Activated T-helper 17 cell treated with anti-CD3 and anti-CD28 coated beads, Interleukin-2, amount 50 U/mL, for 72 hours (primary cell): ENCODE measurements around the gene DBX1. TPM values are rescaled to one million over a fixed set of nuclear protein-coding genes. Genes with fewer than 3 reads are reported as not detected.
"Not testable (repeated sequence)": the region's sequence is repeated elsewhere in the genome, so short reads cannot be mapped to it uniquely, and the experiment has no call there.

Experiments used
- ATAC-seq: fragments of 150-1000 bp; cut with Tn5 transposase; replicated peaks from 2 replicates; pipeline ENCODE4 v1.10.0; 2021; ENCODE audit warnings: mild to moderate bottlenecking, moderate library complexity
- H3K27ac Mint-ChIP-seq: one replicate; pipeline ENCODE4 v1.8.0; 2022; ENCODE audit warnings: mixed read lengths
- H3K27me3 Mint-ChIP-seq: one replicate; pipeline ENCODE4 v1.8.0; 2022; ENCODE audit warnings: mixed read lengths
- H3K36me3 Mint-ChIP-seq: one replicate; pipeline ENCODE4 v1.8.0; 2022; ENCODE audit warnings: low read depth, mild to moderate bottlenecking, mixed read lengths
- H3K4me1 Mint-ChIP-seq: one replicate; pipeline ENCODE4 v1.8.0; 2022; ENCODE audit warnings: mixed read lengths
- H3K4me3 Mint-ChIP-seq: one replicate; pipeline ENCODE4 v1.8.0; 2022; ENCODE audit warnings: mild to moderate bottlenecking, mixed read lengths
- H3K9me3 Mint-ChIP-seq: one replicate; pipeline ENCODE4 v1.8.0; 2022; ENCODE audit warnings: mixed read lengths
- total RNA-seq, 2 donors: library from RNA; stranded (reverse); gene quantifications; one replicate each; pipeline ENCODE4 v1.2.3, GENCODE V29; 2022

The DBX1 gene, protein sequence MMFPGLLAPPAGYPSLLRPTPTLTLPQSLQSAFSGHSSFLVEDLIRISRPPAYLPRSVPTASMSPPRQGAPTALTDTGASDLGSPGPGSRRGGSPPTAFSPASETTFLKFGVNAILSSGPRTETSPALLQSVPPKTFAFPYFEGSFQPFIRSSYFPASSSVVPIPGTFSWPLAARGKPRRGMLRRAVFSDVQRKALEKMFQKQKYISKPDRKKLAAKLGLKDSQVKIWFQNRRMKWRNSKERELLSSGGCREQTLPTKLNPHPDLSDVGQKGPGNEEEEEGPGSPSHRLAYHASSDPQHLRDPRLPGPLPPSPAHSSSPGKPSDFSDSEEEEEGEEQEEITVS
- not detected for total RNA-seq

DNA sequence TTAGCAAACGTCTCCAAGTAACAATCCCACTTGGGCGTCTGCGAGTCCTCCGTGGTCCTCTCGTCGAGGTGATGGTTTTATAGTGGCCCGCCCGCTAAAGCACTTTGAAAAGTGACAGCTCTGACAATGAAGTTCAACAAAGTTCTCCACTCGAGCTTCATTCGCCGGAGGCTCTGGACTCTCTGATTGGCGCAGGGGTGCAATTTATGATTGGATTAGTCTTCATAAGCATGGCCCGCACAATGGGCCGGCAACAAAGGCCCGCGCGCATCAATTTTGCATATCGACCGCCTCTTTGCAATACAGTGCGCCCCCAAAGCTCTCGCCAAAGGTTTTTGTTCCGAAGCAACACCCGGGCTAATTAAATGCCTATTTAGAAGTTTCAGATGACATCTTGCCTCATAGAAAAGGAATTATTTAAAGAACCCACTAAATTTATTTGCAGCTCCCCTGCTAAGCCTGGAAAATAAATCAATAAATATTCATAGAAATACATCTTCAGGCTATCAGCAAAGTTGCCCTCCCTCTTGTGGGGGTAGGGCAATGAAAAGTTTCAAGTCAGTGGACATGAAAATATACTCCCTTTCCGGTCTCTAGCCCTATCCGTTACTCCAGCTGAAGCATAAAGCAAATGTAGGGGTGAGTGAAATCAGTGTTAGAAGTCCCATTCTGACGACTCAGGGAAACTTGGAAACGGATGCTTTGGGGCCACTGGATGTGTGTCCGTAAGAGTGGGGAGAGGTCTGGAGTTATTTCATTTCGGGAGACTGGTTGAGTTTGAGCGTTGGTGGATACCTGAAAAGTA lies at the start of gene DBX1:
Gene DBX1, minus strand, starts transcription at position 51 of the 805 bp plus-strand sequence. CDS start 151 bp downstream, outside the sequence.
- Mint-ChIP-seq H3K4me1 (peaks cover 28% of the 10 kb centered on the region), H3K4me3 (no peak within 1 kb of the TSS), H3K27ac (no peak within 1 kb of the TSS), H3K36me3 (peaks cover 39% of the 10 kb centered on the region), H3K27me3 (peaks cover 77% of the 10 kb centered on the region), H3K9me3 (peaks cover 8% of the 10 kb centered on the region)
- no peak for ATAC-seq

DNA sequence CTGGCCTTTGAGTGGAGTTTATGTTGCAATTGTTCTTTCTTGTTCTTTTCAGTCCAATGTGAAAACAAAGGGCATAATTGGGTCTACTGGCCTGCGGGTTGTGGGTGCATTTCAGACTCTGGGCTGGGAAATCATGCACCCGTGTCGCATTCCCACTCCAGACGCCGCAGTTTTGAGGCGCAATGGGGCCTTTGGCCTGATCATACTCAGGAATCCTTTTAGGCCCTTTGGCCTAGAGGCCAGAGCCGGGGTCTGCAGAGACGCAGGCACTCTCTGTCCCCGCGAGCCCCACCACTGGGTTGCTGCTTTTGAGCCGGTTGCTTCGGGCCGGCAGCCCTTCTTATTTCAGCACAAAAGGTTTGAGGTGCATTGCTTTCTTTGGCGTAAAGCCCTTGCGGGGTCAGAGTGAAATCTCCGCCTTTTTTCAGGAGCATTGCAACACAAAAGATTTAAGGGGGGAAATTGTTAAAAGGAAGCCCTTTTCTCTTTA lies 48.4 kb upstream of the DBX1 start:
- H3K27ac Mint-ChIP-seq: no peak overlapping the region
- H3K36me3 Mint-ChIP-seq: no peaks in the 10 kb centered on the region
- H3K4me1 Mint-ChIP-seq: no peaks in the 10 kb centered on the region
- H3K4me3 Mint-ChIP-seq: no peak overlapping the region
- no peaks in the 10 kb centered on the region for H3K9me3 Mint-ChIP-seq
- peaks cover 36% of the 10 kb centered on the region for H3K27me3 Mint-ChIP-seq
- no peak for ATAC-seq

DNA sequence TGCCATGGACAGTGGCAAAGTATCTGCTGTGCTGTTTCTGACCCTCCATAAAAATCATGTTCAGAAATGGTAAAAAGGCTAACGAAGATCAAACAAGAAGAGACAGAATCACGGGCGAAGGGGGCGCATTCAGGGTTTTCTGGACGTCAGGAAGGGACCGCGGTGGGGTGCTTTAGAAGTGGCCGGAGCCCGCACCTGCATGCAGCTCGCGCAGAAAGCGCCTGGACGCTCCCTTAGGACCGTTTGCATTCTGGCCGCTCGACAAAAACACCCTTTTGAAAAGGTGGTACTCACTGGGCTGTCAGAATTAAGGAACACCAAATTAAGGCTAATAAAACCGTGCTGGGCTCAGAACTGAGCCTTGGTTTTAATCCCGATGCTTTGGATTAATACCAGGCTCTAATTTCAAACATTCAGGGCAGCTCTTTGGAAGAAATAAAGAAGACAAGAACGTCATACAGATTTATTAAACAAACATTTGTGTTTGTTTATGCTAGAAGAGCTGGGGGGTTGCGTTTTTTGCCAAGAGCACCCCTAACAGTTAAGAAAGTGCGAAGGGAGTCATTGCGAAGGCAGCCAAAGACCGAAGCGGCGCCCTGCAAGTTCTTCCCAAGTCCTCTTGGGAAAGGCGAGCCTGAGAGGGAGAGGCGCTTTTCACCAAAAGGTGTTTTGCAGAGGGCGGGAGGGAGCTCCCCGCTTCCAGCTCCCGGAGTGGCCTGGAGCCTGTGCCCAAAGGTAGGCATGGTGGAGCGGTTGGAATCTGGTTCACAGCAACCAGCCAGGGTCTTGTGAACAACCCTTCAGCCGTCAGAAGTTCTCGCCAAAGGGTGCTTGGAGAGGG lies 47.7 kb upstream of the DBX1 start:
- Mint-ChIP-seq H3K4me1 (no peaks in the 10 kb centered on the region), H3K9me3 (no peaks in the 10 kb centered on the region), H3K4me3 (no peak overlapping the region), H3K27ac (no peak overlapping the region), H3K27me3 (peaks cover 38% of the 10 kb centered on the region), H3K36me3 (no peaks in the 10 kb centered on the region)
- ATAC-seq: no peak

DNA sequence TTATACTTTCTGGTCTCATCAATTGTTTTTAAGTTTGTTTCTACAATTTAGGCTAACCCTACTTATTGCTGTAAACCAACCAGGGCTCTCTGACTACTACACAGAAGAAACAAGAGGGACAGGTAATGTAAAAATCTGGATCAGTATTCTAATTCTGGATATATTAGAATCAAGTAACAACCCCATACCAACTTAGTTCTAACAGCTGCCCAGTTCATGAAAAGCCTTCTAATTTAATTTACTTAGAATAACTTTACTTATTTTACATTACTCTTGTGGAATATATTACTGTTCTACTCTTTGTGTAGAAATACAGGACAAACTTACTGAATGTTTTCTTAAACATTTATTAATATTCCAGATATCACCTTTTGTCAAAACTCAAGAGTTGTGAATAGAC lies 45.5 kb upstream of the DBX1 start:
- H3K4me1 Mint-ChIP-seq: no peaks in the 10 kb centered on the region
- ATAC-seq: no peak
- H3K27me3 Mint-ChIP-seq: peaks cover 41% of the 10 kb centered on the region
- H3K27ac Mint-ChIP-seq: no peak overlapping the region
- no peak overlapping the region for H3K4me3 Mint-ChIP-seq
- no peaks in the 10 kb centered on the region for H3K9me3 Mint-ChIP-seq
- no peaks in the 10 kb centered on the region for H3K36me3 Mint-ChIP-seq

DNA sequence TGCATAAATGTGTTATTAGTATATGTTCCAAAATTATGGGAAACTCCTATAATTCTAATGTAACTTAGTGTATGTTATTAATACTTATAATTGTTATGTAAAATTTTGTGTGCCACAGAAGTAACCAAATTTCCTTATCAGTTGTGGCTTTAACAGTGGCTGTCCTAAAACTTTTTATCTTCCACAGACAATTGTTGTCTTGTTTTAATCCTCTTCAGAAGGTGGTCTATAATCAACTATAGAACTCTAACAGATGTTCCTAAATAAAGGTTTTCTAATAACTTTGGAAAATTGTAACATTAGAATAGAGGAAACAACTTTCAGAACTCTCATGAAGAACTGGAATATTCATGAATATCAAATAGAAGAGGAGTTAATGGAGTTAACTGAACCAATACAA lies 44.4 kb upstream of the DBX1 start:
- no peak for ATAC-seq
- no peak overlapping the region for H3K4me3 Mint-ChIP-seq
- H3K4me1 Mint-ChIP-seq: no peaks in the 10 kb centered on the region
- H3K27me3 Mint-ChIP-seq: peaks cover 36% of the 10 kb centered on the region
- H3K27ac Mint-ChIP-seq: no peak overlapping the region
- H3K9me3 Mint-ChIP-seq: no peaks in the 10 kb centered on the region
- H3K36me3 Mint-ChIP-seq: no peaks in the 10 kb centered on the region

DNA sequence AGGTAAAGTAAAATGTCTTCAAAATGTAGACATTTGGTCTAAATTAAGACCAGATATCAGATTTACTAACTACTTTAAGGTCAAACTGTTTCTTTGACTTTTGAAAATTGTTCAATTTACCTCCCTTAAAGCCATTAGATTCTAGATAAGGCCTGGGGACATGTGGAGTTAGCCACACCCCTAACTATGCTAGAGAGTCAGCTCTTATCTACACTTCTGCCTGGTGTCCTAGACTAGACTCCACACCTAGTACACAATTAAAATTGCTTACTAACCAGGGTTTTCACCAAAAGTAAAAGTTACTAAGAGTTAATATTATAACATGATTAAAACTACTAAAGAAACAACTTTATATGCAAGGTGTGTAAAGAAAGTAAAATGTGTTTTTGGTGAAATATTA lies 43.6 kb upstream of the DBX1 start:
- Mint-ChIP-seq H3K4me1 (no peaks in the 10 kb centered on the region), H3K27me3 (peaks cover 30% of the 10 kb centered on the region), H3K27ac (no peak overlapping the region), H3K4me3 (no peak overlapping the region), H3K36me3 (no peaks in the 10 kb centered on the region), H3K9me3 (no peaks in the 10 kb centered on the region)
- ATAC-seq: no peak

DNA sequence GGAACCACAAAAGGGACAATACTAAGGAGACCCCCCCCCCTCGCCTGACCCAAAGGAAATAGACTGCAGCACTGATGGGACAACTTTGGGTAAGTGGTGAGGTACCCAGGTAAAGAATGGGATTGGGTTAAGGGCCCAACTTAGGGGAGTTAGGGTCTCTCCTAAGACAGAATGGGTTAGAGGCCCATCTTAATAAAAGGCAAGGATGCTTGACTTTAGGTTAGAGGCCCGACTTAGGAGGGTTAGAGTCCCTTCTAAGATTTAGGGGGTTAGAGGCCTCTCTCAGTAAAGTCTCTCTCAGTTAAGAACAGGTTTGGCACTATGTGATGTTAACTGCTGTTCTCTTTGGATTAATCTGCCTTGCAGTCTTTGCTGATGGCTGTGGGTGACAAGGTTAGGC lies 41.0 kb upstream of the DBX1 start:
- ATAC-seq: no peak
- H3K4me3 Mint-ChIP-seq: no peak overlapping the region
- H3K27ac Mint-ChIP-seq: no peak overlapping the region
- peaks cover 24% of the 10 kb centered on the region for H3K27me3 Mint-ChIP-seq
- H3K4me1 Mint-ChIP-seq: no peaks in the 10 kb centered on the region
- H3K9me3 Mint-ChIP-seq: no peaks in the 10 kb centered on the region
- no peaks in the 10 kb centered on the region for H3K36me3 Mint-ChIP-seq

DNA sequence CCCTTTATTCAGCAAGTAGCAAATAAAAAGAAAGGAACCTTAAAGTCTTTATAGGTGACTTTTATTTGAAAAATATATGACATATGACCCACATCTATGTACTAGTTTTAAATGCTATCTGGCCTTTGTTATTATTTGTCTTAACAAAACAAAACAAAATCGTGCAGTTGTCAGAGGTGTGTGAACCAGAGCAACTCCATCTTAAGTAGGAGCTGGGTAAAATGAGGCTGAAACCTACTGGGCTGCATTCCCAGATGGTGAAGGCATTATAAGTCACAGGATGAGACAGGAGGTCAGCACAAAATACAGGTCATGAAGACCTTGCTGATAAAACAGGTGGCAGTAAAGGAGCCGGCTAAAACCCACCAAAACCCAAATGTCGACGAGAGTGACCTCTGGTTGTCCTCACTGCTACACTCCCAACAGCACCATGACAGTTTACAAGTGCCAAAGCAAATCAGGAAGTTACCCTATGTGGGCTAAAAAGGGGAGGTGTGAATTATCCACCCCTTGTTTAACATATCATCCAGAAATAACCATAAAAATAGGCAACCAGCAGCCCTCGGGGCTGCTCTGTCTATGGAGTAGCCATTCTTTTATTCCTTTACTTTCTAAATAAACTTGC lies 40.2 kb upstream of the DBX1 start:
- H3K4me1 Mint-ChIP-seq, H3K9me3 Mint-ChIP-seq, H3K4me3 Mint-ChIP-seq, ATAC-seq, H3K36me3 Mint-ChIP-seq, H3K27ac Mint-ChIP-seq: not testable (repeated sequence)
- H3K27me3 Mint-ChIP-seq: peaks cover 23% of the 10 kb centered on the region

DNA sequence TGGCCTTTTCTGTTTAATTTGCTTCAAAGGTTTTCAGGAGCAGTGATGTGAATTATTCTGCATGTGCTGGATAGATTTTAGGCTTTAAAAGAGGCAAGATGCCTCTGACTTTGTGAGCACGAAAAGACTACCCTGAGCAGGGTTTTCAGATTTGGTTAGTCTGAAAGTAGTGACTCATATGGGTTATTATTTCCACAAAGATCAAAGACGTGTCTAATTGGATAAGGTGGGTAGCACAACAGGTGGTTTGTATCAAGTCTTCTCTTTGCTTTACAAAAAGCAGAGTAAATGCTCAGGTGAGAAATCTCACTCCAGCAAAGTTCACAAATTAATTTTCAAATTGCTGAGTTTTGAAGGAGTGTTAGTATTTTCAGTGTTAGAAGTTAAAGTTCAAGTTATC lies 37.6 kb upstream of the DBX1 start:
- no peak overlapping the region for H3K27ac Mint-ChIP-seq
- H3K4me1 Mint-ChIP-seq: no peaks in the 10 kb centered on the region
- ATAC-seq: peak; percentile 63
- peaks cover 20% of the 10 kb centered on the region for H3K27me3 Mint-ChIP-seq
- no peaks in the 10 kb centered on the region for H3K36me3 Mint-ChIP-seq
- no peak overlapping the region for H3K4me3 Mint-ChIP-seq
- no peaks in the 10 kb centered on the region for H3K9me3 Mint-ChIP-seq

DNA sequence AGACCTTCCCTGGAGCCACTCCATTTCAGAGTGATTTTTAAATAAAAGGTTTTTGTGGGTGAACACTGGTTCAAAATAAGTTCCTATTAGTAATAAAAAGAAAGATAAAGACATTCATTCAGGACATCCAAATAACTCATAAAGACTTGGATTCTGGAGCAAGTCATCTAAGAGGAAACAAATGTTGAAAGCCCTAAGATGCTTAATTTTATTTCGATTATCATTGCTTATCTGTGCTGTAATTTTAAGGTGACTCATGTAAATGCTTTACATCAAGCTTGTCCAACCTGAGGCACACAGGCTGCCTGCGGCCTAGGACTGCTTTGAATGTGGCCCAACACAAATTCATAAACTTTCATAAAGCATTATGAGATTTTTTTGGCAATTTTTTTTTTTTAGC lies 34.2 kb upstream of the DBX1 start:
- no peaks in the 10 kb centered on the region for H3K4me1 Mint-ChIP-seq
- H3K4me3 Mint-ChIP-seq: no peak overlapping the region

DNA sequence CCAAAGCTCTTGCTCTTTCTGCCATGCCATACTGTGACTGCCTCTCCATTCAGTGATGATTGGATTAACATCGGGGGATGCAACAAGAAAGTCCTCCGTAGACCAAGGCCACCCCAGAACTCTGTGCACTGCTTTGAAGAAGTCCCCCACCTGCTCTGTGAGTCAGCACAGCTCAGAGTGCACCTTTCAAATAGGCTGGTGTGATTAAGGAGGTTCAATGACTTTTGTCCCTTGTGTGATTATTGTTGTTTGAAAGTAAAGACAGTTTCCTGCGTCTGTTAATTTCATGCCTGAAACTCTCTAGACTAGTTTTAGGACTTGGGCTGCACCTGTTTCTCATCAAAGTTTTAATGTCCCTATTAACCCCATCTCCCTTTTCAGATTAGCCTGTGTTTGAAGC lies 33.0 kb upstream of the DBX1 start:
- ATAC-seq: no peak
- no peak overlapping the region for H3K27ac Mint-ChIP-seq
- no peaks in the 10 kb centered on the region for H3K36me3 Mint-ChIP-seq
- no peaks in the 10 kb centered on the region for H3K9me3 Mint-ChIP-seq
- H3K4me1 Mint-ChIP-seq: no peaks in the 10 kb centered on the region
- H3K27me3 Mint-ChIP-seq: peaks cover 22% of the 10 kb centered on the region
- H3K4me3 Mint-ChIP-seq: no peak overlapping the region

More for the DNA sequence above, 34.2 kb upstream of the DBX1 start:
- Mint-ChIP-seq H3K27ac (no peak overlapping the region), H3K36me3 (no peaks in the 10 kb centered on the region), H3K27me3 (peaks cover 25% of the 10 kb centered on the region), H3K9me3 (no peaks in the 10 kb centered on the region)
- ATAC-seq: no peak

DNA sequence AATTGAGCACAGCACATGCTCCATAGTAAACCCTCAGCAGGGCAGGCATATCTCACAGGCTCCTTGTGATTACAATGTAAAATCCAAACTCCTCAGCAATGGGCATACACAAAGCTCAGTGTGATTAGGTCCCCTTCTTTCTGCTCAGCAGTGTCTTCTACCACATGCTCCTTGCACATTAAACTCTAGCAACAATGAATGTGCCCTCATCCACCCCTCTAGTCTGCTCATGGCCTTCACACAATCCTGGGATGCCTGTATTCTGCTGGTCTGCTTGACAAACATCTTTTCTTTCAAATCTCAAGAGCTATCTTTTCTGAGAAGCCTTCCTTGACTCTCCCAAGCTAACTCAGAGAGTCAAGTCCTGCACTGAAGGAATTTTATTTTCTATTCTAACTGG lies 32.4 kb upstream of the DBX1 start:
- H3K27me3 Mint-ChIP-seq: peaks cover 16% of the 10 kb centered on the region
- H3K4me1 Mint-ChIP-seq: no peaks in the 10 kb centered on the region
- ATAC-seq: no peak
- H3K27ac Mint-ChIP-seq: no peak overlapping the region
- H3K9me3 Mint-ChIP-seq: no peaks in the 10 kb centered on the region
- H3K36me3 Mint-ChIP-seq: no peaks in the 10 kb centered on the region
- H3K4me3 Mint-ChIP-seq: no peak overlapping the region

DNA sequence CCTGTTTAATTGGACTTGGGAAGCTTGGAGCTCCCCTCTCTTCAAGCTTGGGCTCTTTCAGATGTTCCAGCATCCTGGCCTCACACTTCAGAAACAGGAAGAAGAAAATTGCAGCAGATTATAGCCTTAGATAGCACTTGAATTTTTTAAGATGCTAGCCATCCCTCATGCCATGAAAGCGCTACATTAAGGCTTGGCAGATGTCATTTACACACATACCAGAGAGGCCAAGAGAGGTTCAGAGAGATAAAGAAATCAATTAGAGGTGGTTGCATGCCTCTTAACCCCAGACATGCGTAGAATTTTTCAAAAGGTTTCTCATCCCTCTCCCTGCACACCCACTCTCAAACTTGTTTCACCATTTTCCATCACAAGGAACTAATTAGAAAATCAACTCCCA lies 31.9 kb upstream of the DBX1 start:
- H3K27me3 Mint-ChIP-seq: peaks cover 16% of the 10 kb centered on the region

DNA sequence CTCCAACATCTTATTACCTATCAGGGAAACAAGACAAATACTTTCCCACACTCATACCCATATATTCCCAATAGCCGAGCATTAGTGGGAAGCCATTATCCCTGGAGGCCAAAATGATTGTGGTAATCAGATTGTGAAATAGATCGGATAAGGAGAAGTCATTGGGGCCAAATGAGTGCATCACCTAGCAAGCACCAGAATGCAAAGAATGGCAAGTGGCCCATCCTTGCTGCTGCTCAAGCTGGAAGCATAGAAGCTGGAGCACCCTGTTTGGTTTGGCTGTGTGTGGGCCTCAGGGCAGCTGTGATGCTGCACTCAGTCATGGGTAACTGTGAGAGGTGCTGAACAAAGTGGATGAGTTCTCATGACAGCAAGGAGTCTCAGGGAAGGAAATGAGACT lies 18.7 kb upstream of the DBX1 start:
- Mint-ChIP-seq H3K27me3 (peaks cover 47% of the 10 kb centered on the region), H3K9me3 (no peaks in the 10 kb centered on the region), H3K4me1 (no peaks in the 10 kb centered on the region), H3K36me3 (no peaks in the 10 kb centered on the region), H3K4me3 (no peak overlapping the region), H3K27ac (no peak overlapping the region)
- ATAC-seq: no peak

More for the DNA sequence above, 31.9 kb upstream of the DBX1 start:
- ATAC-seq: no peak
- Mint-ChIP-seq H3K4me3 (no peak overlapping the region), H3K36me3 (no peaks in the 10 kb centered on the region), H3K27ac (no peak overlapping the region), H3K9me3 (no peaks in the 10 kb centered on the region), H3K4me1 (no peaks in the 10 kb centered on the region)
